Endothelial cell of umbilical vein (primary cell): ENCODE measurements around the gene CACNA1S. TPM values are rescaled to one million over a fixed set of nuclear protein-coding genes. Genes with fewer than 3 reads are reported as not detected.

Experiments used
- BruUV-seq: library from RNA; stranded (reverse); fragments of 400-500 nt; replicated peaks from 2 replicates; lab custom pipeline; 2021; lab: Mats Ljungman, UMichigan
- CTCF ChIA-PET: fragments of 300-600, 350-600 bp; sonication (Branson Sonifier 250); formaldehyde crosslinking; loops from one replicate; lab custom pipeline; 2021; ENCODE audit warnings: antibody characterized with exemption, inconsistent platforms; lab: Charles Lee
- POLR2A ChIA-PET: fragments of 300-600, 350-600 bp; sonication (Branson Sonifier 250); formaldehyde crosslinking; loops from one replicate; lab custom pipeline; 2021; ENCODE audit warnings: antibody characterized with exemption, inconsistent platforms; lab: Charles Lee
- DNase-seq: peaks from one replicate; pipeline ENCODE4 v3.0.0-alpha.2; 2011; ENCODE audit warnings: low read depth, low spot score
- FAIRE-seq: peaks from 2 replicates; lab custom pipeline; 2011; peaks lifted over from hg19 to GRCh38; lab: Jason Lieb, UNC
- H2AFZ ChIP-seq: 2 replicates; pipeline ENCODE4 v1.6.0; 2012; ENCODE audit warnings: low read depth, low read length, control low read depth, inconsistent platforms
- H3K27ac ChIP-seq: 2 replicates; pipeline ENCODE4 v1.5.1; 2011; ENCODE audit warnings: low read depth, mild to moderate bottlenecking, control low read depth, low read length, moderate library complexity; ENCODE audit not compliant: insufficient read depth
- H3K27me3 ChIP-seq, 2 experiments: 2 replicates each; pipeline versions ENCODE4 v1.6.0 to v1.6.1; 2011; ENCODE audit warnings: low read length in 2 of 2, mixed read lengths in 1 of 2; ENCODE audit not compliant: control insufficient read depth in 2 of 2, insufficient read depth in 2 of 2
- H3K36me3 ChIP-seq, 2 experiments: 2 replicates in 1 of 2; 3 replicates in 1 of 2; pipeline ENCODE4 v1.5.1; 2011; ENCODE audit warnings: low read length in 2 of 2, mild to moderate bottlenecking in 1 of 2, moderate library complexity in 1 of 2; ENCODE audit not compliant: control insufficient read depth in 2 of 2, insufficient read depth in 2 of 2; ENCODE audit errors: extremely low read depth in 1 of 2
- H3K4me1 ChIP-seq: 3 replicates; pipeline ENCODE4 v1.5.1; 2011; ENCODE audit warnings: mild to moderate bottlenecking, low read length; ENCODE audit not compliant: control insufficient read depth, insufficient read depth; ENCODE audit errors: extremely low read depth
- H3K4me2 ChIP-seq: 2 replicates; pipeline ENCODE4 v1.6.1; 2011; ENCODE audit warnings: low read length, control low read depth, mixed read lengths; ENCODE audit not compliant: insufficient read depth
- H3K4me3 ChIP-seq, 3 experiments: fragments of 200-600 bp in 1 of 3; sonication (generic), shearing (Covaris generic) in 1 of 3; replicated peaks in 1 of 3; 2 replicates each; pipeline ENCODE4 v1.5.1; 2011 to 2016; ENCODE audit warnings: control low read depth in 3 of 3, low read length in 3 of 3, mild to moderate bottlenecking in 2 of 3, inconsistent platforms in 1 of 3, low read depth in 1 of 3, moderate library complexity in 1 of 3; ENCODE audit not compliant: insufficient read depth in 1 of 3
- H3K79me2 ChIP-seq: 2 replicates; pipeline ENCODE4 v1.6.0; 2012; ENCODE audit warnings: low read length, inconsistent platforms; ENCODE audit not compliant: control insufficient read depth, insufficient read depth
- H3K9ac ChIP-seq: replicated peaks from 2 replicates; pipeline ENCODE3; 2011; ENCODE audit warnings: low read length, control low read depth; ENCODE audit not compliant: insufficient read depth; ENCODE audit errors: extremely low read depth
- H3K9me1 ChIP-seq: replicated peaks from 3 replicates; pipeline ENCODE4 v1.6.0; 2011; ENCODE audit warnings: mild to moderate bottlenecking, low read length; ENCODE audit not compliant: control insufficient read depth, insufficient read depth; ENCODE audit errors: extremely low read depth
- H3K9me3 ChIP-seq: replicated peaks from 2 replicates; pipeline ENCODE4 v1.5.1; 2012; ENCODE audit warnings: low read length, inconsistent platforms; ENCODE audit not compliant: control insufficient read depth, insufficient read depth
- H4K20me1 ChIP-seq: replicated peaks from 2 replicates; pipeline ENCODE3; 2011; ENCODE audit warnings: mild to moderate bottlenecking, low read length; ENCODE audit not compliant: control insufficient read depth, insufficient read depth; ENCODE audit errors: extremely low read depth
- CTCF ChIP-seq, 2 donors: IDR thresholded peaks; 1 replicate in 1 of 2; 2 replicates in 1 of 2; pipeline ENCODE4 v1.5.1; 2011; ENCODE audit warnings: low read length in 2 of 2, mild to moderate bottlenecking in 2 of 2, moderate library complexity in 2 of 2, control low read depth in 1 of 2, inconsistent platforms in 1 of 2, low read depth in 1 of 2; ENCODE audit not compliant: insufficient read depth in 1 of 2; ENCODE audit errors: extremely low read depth in 1 of 2
- EZH2 ChIP-seq: IDR thresholded peaks from 2 replicates; pipeline ENCODE4 v1.6.1; 2012; ENCODE audit warnings: borderline replicate concordance, low read depth, mild to moderate bottlenecking, moderate library complexity, low read length, inconsistent platforms; ENCODE audit not compliant: severe bottlenecking
- FOS ChIP-seq: IDR thresholded peaks from 2 replicates; pipeline ENCODE4 v1.6.1; 2011; ENCODE audit warnings: mild to moderate bottlenecking, low read length, moderate library complexity, borderline replicate concordance; ENCODE audit not compliant: insufficient read depth
- GATA2 ChIP-seq: IDR thresholded peaks from 2 replicates; pipeline ENCODE4 v1.7.0; 2011; ENCODE audit warnings: low read depth, mild to moderate bottlenecking, moderate library complexity, mixed read lengths, low read length; ENCODE audit not compliant: insufficient read length, insufficient read depth
- JUN ChIP-seq: IDR thresholded peaks from 2 replicates; pipeline ENCODE4 v1.6.1; 2011; ENCODE audit warnings: borderline replicate concordance, low read depth; ENCODE audit not compliant: insufficient read length, insufficient read depth
- MAX ChIP-seq: IDR thresholded peaks from 2 replicates; pipeline ENCODE4 v1.6.1; 2011; ENCODE audit not compliant: insufficient read depth, insufficient read length
- MYC ChIP-seq: IDR thresholded peaks from one replicate; pipeline ENCODE4 v1.6.1; 2011; ENCODE audit warnings: mild to moderate bottlenecking, low read depth, low read length
- dilution Hi-C: fragments of 300-500 bp; cut with MboI; formaldehyde crosslinking; loops from one replicate; pipeline ENCODE4 v1.15.0; 2019; ENCODE audit warnings: low sequenced_read_pairs; ENCODE audit not compliant: extremely low pct_ligation_motif_present
- intact Hi-C: fragments of 100-400 bp; cut with micrococcal nuclease; formaldehyde crosslinking; loops from one replicate; pipeline ENCODE4 v1.10.0; 2022
- polyA plus RNA-seq, 4 experiments: library from polyadenylated mRNA; depleted of rRNA in 3 of 4; stranded (reverse) in 3 of 4; unstranded in 1 of 4; fragments of >200 nt; gene quantifications; 2 replicates each; pipeline versions ENCODE4 v1.2.1 to v1.2.3, GENCODE V29; 2011 to 2012; ENCODE audit warnings: missing spikeins in 1 of 4
- total RNA-seq: library from RNA; stranded (reverse); gene quantifications from 2 replicates; pipeline ENCODE4 v1.2.3, GENCODE V29; 2021

Gene CACNA1S
- total and polyA plus RNA-seq, 2 donors (not counting 3 experiments of a cell fraction or from before 2014, with no cell fraction given), result not detected

GRCh38 chr1:201061049-201061448 lies 51.2 kb downstream of the CACNA1S start:
- dilution Hi-C loops, result no loop called here
- Histone ChIP-seq H3K27ac (no peak overlapping the region), H3K4me1 (no peaks in the 10 kb centered on the region), H4K20me1 (no peaks in the 10 kb centered on the region), H3K9ac (no peak overlapping the region), H3K9me3 (no peaks in the 10 kb centered on the region), H3K79me2 (no peaks in the 10 kb centered on the region), H3K4me3 (no peak overlapping the region), H3K36me3 (no peaks in the 10 kb centered on the region), H3K4me2 (no peak overlapping the region), H2AFZ (no peak overlapping the region), H3K9me1 (no peaks in the 10 kb centered on the region), H3K27me3 (peaks cover 2 to 10% of the 10 kb centered on the region in 2 experiments)
- BruUV-seq, result no TSS peak
- DNase-seq (no peak), FAIRE-seq (no peak)
- TF ChIP-seq CTCF (IDR thresholded peaks at IDR 0.05; ENCODE audit: extremely low read depth in 1 of 2, insufficient read depth in 1 of 2, low read depth in 1 of 2, low read length in 2 of 2) (no peak), FOS (no peak), JUN (no peak), MYC (no peak), EZH2 (no peak), GATA2 (no peak), MAX (no peak)
- intact Hi-C loops, result no loop called here
- ChIA-PET POLR2A (no interaction called here), CTCF (no interaction called here)
